SK-N-SH (cell line): ENCODE results near the gene SKP2. TPM values are rescaled to one million over a fixed set of nuclear protein-coding genes. Genes with fewer than 3 reads are reported as not detected.

ENCODE experiments used
- CTCF ChIP-seq: fragments of 200-600 bp; sonication (generic); IDR thresholded peaks from 2 replicates; pipeline ENCODE4 v1.6.1; 2017; ENCODE audit warnings: antibody characterized with exemption, mild to moderate bottlenecking, moderate library complexity
- polyA plus RNA-seq, 3 experiments: library from polyadenylated mRNA; depleted of rRNA; stranded (reverse); fragments of >200 nt; gene quantifications; 2 replicates each; pipeline ENCODE4 v1.2.3, GENCODE V29; 2012
- small RNA-seq, 7 experiments: library from RNA; depleted of rRNA; stranded (forward); fragments of <200 nt; gene quantifications; one replicate each; pipeline ENCODE3, GENCODE V24; 2012

SKP2 gene
- polyA plus RNA-seq, 1 of the 3 experiments (the other 2 are of a cell fraction), result 12.4 TPM

GRCh38 chr5:36232533-36232932, 80.6 kb downstream of the SKP2 start (continued):
- TF ChIP-seq CTCF, result no peak

Small RNA genes within 50 kb of the gene (small RNA-seq; reads per million reads assigned to genes)
- gene MIR580 (0.75 to 55.4 (median 18.5) reads per million in 7 experiments), gene RNU6-1305P (0 to 0.52 (median 0) reads per million in 7 experiments)

Other genes with a start within 250 kb of the SKP2 start
- 0.23 and 0.31 TPM in 2 replicates for gene CAPSL, start 213.5 kb upstream of the SKP2 start, polyA plus RNA-seq (2012; rRNA removed)
- not detected in 2 replicates for gene UGT3A1, start 160.7 kb upstream of the SKP2 start, polyA plus RNA-seq (2012; rRNA removed)
- 0.05 TPM in 1 of 2 replicates, not detected in the other for gene UGT3A2, start 85.2 kb upstream of the SKP2 start, polyA plus RNA-seq (2012; rRNA removed)
- gene LMBRD2, start 224 bp upstream of the SKP2 start, polyA plus RNA-seq (2012; rRNA removed), result 1.6 and 2.2 TPM in 2 replicates
- 7.6 and 9.7 TPM in 2 replicates for gene NADK2, start 89.8 kb downstream of the SKP2 start, polyA plus RNA-seq (2012; rRNA removed)
- not detected in 2 replicates for gene RANBP3L, start 149.8 kb downstream of the SKP2 start, polyA plus RNA-seq (2012; rRNA removed)